GM19324 (cell line): ENCODE data around the gene RAB32.

Experiments used
- ATAC-seq: cut with Tn5 transposase; IDR thresholded peaks from one replicate; pipeline ENCODE4 v1.9.1; 2021; ENCODE audit warnings: mild to moderate bottlenecking, moderate library complexity; ENCODE audit not compliant: unreplicated experiment, low FRiP score

The RAB32 gene

DNA sequence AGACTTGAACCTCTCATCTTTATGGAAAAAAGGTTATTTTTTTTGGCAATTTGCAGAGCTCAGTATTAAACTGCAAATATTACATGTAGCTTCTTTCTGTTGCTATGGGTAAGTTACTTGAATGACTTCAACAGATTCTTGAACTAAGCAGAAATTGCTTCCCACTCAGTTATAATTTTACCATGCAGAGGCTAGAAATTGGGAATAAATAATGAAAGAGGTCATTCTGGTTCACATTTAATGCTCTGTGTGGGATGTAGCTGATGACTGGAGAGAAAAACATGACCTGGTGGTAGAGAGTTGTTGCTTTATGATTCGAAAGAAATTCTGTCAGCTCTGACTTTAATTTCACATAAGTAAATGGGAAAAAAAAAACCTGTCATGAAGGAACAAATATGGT is 38.3 kb downstream of the RAB32 start:
- ATAC-seq = no peak

GRCh38 chr6:146582857-146583256 is 39.2 kb downstream of the RAB32 start:
- ATAC-seq = no peak

- no peak for ATAC-seq
Measured at GRCh38 chr6:146583966-146584365, 40.3 kb downstream of the RAB32 start.

- no peak for ATAC-seq
Measured at GRCh38 chr6:146587459-146587858, 43.8 kb downstream of the RAB32 start.

DNA sequence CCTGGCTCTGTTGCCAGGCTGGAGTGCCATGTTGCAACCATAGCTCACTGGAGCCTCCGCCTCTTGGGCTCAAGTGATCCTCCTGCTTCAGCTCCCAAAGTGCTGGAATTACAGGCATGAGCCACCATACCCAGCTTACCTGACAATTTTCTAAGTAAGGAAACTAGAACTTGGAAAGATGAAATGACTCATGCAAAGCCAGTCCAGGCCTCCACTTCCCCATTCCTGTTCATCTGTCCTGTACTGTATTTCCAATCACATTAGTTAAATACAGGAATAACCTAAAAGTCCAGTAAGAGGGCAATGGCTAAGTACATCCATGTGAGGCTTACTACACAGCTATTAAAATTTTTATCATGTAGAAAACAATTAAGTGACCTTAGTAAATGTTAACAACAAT is 46.9 kb downstream of the RAB32 start:
- no peak for ATAC-seq

DNA sequence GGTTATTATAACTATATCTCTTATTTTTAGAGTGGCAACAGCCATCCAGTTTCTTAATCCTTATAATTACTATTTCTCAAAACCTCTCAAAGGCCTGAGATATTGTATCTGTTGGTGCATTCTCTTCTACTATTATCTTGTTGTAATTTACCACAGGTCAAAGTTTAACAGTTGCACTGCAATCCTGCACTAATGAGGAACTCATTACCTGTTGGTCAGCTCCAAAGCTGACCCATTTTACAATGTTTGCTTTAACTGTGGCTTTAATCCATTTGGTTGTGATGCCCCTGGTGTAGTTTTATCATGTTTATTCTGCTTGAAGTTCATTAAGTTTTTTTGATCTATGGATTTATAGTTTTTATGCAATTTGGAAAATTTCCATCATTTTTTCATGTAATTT is 48.8 kb downstream of the RAB32 start:
- ATAC-seq = no peak

GRCh38 chr6:146593986-146594385 is 50.4 kb downstream of the RAB32 start:
- ATAC-seq = no peak

DNA sequence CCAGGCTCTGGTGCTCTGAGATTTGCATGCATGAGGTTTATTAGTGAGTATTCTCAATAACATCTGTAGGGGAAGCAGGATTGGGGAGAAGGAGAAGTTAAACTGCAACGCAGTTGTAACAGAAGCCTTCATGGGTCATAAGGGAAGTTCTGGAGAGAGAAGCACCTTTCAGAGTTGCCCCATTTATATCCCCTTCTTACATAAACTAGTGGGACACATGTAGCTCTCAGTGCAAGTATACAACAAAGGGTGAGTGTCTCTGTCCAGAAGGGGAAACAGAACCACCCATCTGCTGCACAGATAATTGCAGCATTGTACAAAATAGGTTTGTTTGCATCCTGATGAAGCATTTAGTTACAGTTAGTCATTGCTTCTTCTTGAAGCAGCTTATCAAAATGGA is 50.9 kb downstream of the RAB32 start:
- no peak for ATAC-seq

GRCh38 chr6:146595972-146596731 is 52.5 kb downstream of the RAB32 start:
- no peak for ATAC-seq

DNA sequence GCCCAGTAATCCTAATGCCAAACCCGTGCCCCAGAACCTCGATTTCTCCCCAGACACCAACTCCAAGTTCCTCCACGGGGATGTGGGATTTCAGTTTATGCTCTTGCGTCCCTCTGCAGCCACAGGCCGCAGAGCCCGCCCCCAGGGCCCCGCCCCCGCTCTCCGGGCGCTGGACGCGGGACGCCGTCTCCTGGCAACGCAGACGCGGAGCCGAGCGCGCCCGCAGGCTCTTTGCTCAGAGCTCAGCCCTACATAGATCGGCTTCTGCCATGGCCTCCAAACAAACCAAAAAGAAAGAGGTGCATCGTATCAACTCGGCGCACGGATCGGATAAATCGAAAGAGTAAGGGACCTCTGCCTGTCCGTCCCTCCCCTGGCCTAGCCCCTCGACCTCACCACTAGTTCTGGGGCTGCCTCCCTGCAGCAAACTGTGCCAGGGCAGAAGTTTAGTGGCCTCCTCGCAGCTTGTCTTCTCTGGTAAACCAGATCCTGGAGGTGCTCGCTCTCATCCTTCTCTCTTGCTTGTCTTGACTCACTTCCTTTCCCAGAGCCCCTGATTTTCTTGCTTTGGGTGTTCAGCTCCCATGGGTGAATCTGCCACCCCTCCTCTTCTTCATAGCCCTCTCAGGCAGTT is 55.3 kb downstream of the RAB32 start, which contains the start of gene ADGB:
ADGB (plus strand) TSS at position 201 of the 634 bp plus-strand sequence; CDS start at position 270, 69 bp downstream.
- ATAC-seq = no peak

DNA sequence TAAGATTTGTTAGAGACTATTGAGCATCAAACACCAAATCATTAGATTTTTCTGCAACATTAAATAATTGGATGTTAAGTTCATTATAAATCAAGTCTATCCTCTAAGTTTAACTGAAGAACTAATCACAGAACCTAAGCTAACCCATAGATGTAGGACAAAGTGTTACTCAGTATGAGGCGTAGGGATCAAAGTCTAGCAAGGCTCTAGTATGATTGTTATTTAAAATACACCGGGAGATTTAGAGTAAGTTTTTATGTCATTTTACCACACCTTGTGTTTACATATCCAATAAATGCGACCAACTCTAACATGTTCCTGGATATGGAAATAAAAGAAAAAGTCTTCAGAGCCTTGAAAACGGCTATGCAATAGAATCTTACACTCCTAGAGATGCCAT is 57.7 kb downstream of the RAB32 start:
- no peak for ATAC-seq

- ATAC-seq = no peak
Measured at GRCh38 chr6:146602526-146602925, 58.9 kb downstream of the RAB32 start.
